IPS-11a (cell line): Measurements from ENCODE around the gene MAP3K9.

Experiments
- H3K4me3 ChIP-seq: one replicate; pipeline ENCODE4 v1.5.1; 2013; ENCODE audit warnings: low read depth, low read length, control low read depth

Gene MAP3K9

GRCh38 chr14:70821584-70822529 is 12.5 kb upstream of the MAP3K9 start:
- H3K4me3 ChIP-seq: peak overlapping the region; percentile 85

- H3K4me3 ChIP-seq: no peak overlapping the region
These were observed 7.2 kb upstream of the MAP3K9 start for GRCh38 chr14:70816525-70816924.

- H3K4me3 ChIP-seq: no peak overlapping the region
These were observed 5.2 kb upstream of the MAP3K9 start for GRCh38 chr14:70814466-70814865.

- H3K4me3 ChIP-seq: no peak overlapping the region
These were observed 3.0 kb upstream of the MAP3K9 start for GRCh38 chr14:70812124-70812818.

GRCh38 chr14:70811578-70811977 is 2.3 kb upstream of the MAP3K9 start:
- no peak overlapping the region for H3K4me3 ChIP-seq

GRCh38 chr14:70811050-70811449 is 1.7 kb upstream of the MAP3K9 start:
- H3K4me3 ChIP-seq: peak overlapping the region; percentile 68

GRCh38 chr14:70810621-70811020 is 1.3 kb upstream of the MAP3K9 start:
- peak overlapping the region; percentile 68 for H3K4me3 ChIP-seq

GRCh38 chr14:70808416-70809224 is 693 bp downstream of the MAP3K9 start:
- peak overlapping the region; percentile 69 for H3K4me3 ChIP-seq

GRCh38 chr14:70807898-70808415 is 1.4 kb downstream of the MAP3K9 start:
- peak overlapping the region; percentile 42 for H3K4me3 ChIP-seq

- H3K4me3 ChIP-seq: no peak overlapping the region
These were observed 4.7 kb downstream of the MAP3K9 start for GRCh38 chr14:70804556-70805162.

- H3K4me3 ChIP-seq: no peak overlapping the region
These were observed 5.7 kb downstream of the MAP3K9 start for GRCh38 chr14:70803321-70804310.

GRCh38 chr14:70802379-70802778 is 6.9 kb downstream of the MAP3K9 start:
- H3K4me3 ChIP-seq: no peak overlapping the region

GRCh38 chr14:70801836-70802235 is 7.5 kb downstream of the MAP3K9 start:
- H3K4me3 ChIP-seq: no peak overlapping the region

GRCh38 chr14:70796551-70796950 is 12.8 kb downstream of the MAP3K9 start:
- H3K4me3 ChIP-seq: no peak overlapping the region

GRCh38 chr14:70794294-70794693 is 15.0 kb downstream of the MAP3K9 start:
- no peak overlapping the region for H3K4me3 ChIP-seq

- H3K4me3 ChIP-seq: no peak overlapping the region
These were observed 15.7 kb downstream of the MAP3K9 start for GRCh38 chr14:70793637-70794036.

- H3K4me3 ChIP-seq: no peak overlapping the region
These were observed 16.4 kb downstream of the MAP3K9 start for GRCh38 chr14:70792939-70793338.

GRCh38 chr14:70791971-70792370 is 17.3 kb downstream of the MAP3K9 start:
- H3K4me3 ChIP-seq: no peak overlapping the region

GRCh38 chr14:70789961-70790360 is 19.4 kb downstream of the MAP3K9 start:
- no peak overlapping the region for H3K4me3 ChIP-seq
